Mesenchymal stem cell (in vitro differentiated cells and primary cell): ENCODE measurements around the gene LAMB4.

Experiments
- DNase-seq: peaks from one replicate; pipeline ENCODE4 v3.0.0-alpha.2; 2013
- H2AFZ ChIP-seq: one replicate; pipeline ENCODE4 v1.6.1; 2013; ENCODE audit warnings: low read depth, mild to moderate bottlenecking, control low read depth, inconsistent platforms, low read length, moderate library complexity
- H2AK5ac ChIP-seq: 2 replicates; pipeline ENCODE4 v1.6.1; 2013; ENCODE audit warnings: low read length, moderate library complexity, mild to moderate bottlenecking, inconsistent platforms; ENCODE audit not compliant: severe bottlenecking
- H2BK120ac ChIP-seq: one replicate; pipeline ENCODE4 v1.6.1; 2013; ENCODE audit warnings: low read depth, mild to moderate bottlenecking, inconsistent platforms, low read length, moderate library complexity
- H2BK12ac ChIP-seq, 2 experiments: one replicate each; pipeline ENCODE4 v1.6.1; 2013; ENCODE audit warnings: inconsistent platforms in 2 of 2, low read length in 2 of 2, mild to moderate bottlenecking in 2 of 2, moderate library complexity in 2 of 2, control low read depth in 1 of 2
- H2BK15ac ChIP-seq: one replicate; pipeline ENCODE4 v1.6.1; 2013; ENCODE audit warnings: mild to moderate bottlenecking, low read depth, inconsistent platforms; ENCODE audit not compliant: poor library complexity, severe bottlenecking
- H2BK5ac ChIP-seq: 2 replicates; pipeline ENCODE4 v1.6.1; 2013; ENCODE audit warnings: low read depth, mild to moderate bottlenecking, low read length, control low read depth, inconsistent platforms; ENCODE audit not compliant: poor library complexity, severe bottlenecking
- H3K14ac ChIP-seq, 2 experiments: one replicate each; pipeline ENCODE4 v1.6.1; 2013; ENCODE audit warnings: inconsistent platforms in 2 of 2, low read length in 2 of 2, control low read depth in 1 of 2, mild to moderate bottlenecking in 1 of 2, moderate library complexity in 1 of 2
- H3K18ac ChIP-seq, 2 experiments: one replicate each; pipeline ENCODE4 v1.6.1; 2013; ENCODE audit warnings: inconsistent platforms in 2 of 2, low read length in 2 of 2, control low read depth in 1 of 2, low read depth in 1 of 2, mild to moderate bottlenecking in 1 of 2
- H3K23ac ChIP-seq, 2 experiments: one replicate each; pipeline ENCODE4 v1.6.1; 2013; ENCODE audit warnings: inconsistent platforms in 2 of 2, low read length in 2 of 2, mild to moderate bottlenecking in 2 of 2, moderate library complexity in 2 of 2, control low read depth in 1 of 2
- H3K27ac ChIP-seq: 2 replicates; pipeline ENCODE4 v1.5.1; 2013; ENCODE audit warnings: mild to moderate bottlenecking, moderate library complexity, low read length, control low read depth, inconsistent platforms; ENCODE audit not compliant: poor library complexity, severe bottlenecking
- H3K27me3 ChIP-seq, 2 experiments: 2 replicates each; pipeline versions ENCODE4 v1.6.1 to v1.7.0; 2013; ENCODE audit warnings: low read length in 2 of 2, mild to moderate bottlenecking in 2 of 2, moderate library complexity in 2 of 2, control low read depth in 1 of 2, inconsistent platforms in 1 of 2; ENCODE audit not compliant: control insufficient read depth in 1 of 2, insufficient read depth in 1 of 2
- H3K36me3 ChIP-seq, 2 experiments: 2 replicates each; pipeline versions ENCODE4 v1.6.1 to v1.7.0; 2013; ENCODE audit warnings: low read length in 2 of 2, control low read depth in 1 of 2, inconsistent platforms in 1 of 2, low read depth in 1 of 2, mild to moderate bottlenecking in 1 of 2; ENCODE audit not compliant: insufficient read depth in 2 of 2, control insufficient read depth in 1 of 2
- H3K4ac ChIP-seq, 2 experiments: one replicate each; pipeline ENCODE4 v1.6.1; 2013; ENCODE audit warnings: inconsistent platforms in 2 of 2, low read length in 2 of 2, mild to moderate bottlenecking in 2 of 2, moderate library complexity in 2 of 2, control low read depth in 1 of 2, low read depth in 1 of 2
- H3K4me1 ChIP-seq: 2 replicates; pipeline ENCODE4 v1.6.1; 2013; ENCODE audit warnings: low read depth, low read length, control low read depth; ENCODE audit not compliant: control insufficient read depth, insufficient read depth
- H3K4me2 ChIP-seq: 2 replicates; pipeline ENCODE4 v1.6.1; 2013; ENCODE audit warnings: low read length, mild to moderate bottlenecking, inconsistent platforms; ENCODE audit not compliant: poor library complexity, severe bottlenecking
- H3K4me3 ChIP-seq, 2 experiments: 2 replicates each; pipeline versions ENCODE4 v1.5.1 to v1.7.0; 2013; ENCODE audit warnings: low read length in 2 of 2, mild to moderate bottlenecking in 2 of 2, control low read depth in 1 of 2, low read depth in 1 of 2; ENCODE audit not compliant: insufficient read depth in 1 of 2
- H3K79me1 ChIP-seq: replicated peaks from 2 replicates; pipeline ENCODE4 v1.6.1; 2013; ENCODE audit warnings: mild to moderate bottlenecking, control low read depth, low read length, inconsistent platforms; ENCODE audit not compliant: poor library complexity, severe bottlenecking
- H3K9ac ChIP-seq: 2 replicates; pipeline ENCODE4 v1.7.0; 2013; ENCODE audit warnings: mild to moderate bottlenecking, low read length, moderate library complexity
- H3K9me3 ChIP-seq: 2 replicates; pipeline ENCODE4 v1.7.0; 2013; ENCODE audit warnings: mild to moderate bottlenecking, low read length; ENCODE audit not compliant: control insufficient read depth
- H4K8ac ChIP-seq: one replicate; pipeline ENCODE4 v1.6.1; 2013; ENCODE audit warnings: inconsistent platforms, mild to moderate bottlenecking, low read length, moderate library complexity
- H4K91ac ChIP-seq: one replicate; pipeline ENCODE4 v1.6.1; 2013; ENCODE audit warnings: mild to moderate bottlenecking, low read length, inconsistent platforms
- WGBS: methylation state at CpG from one replicate; pipeline ENCODE4 v1.1.7; 2013; ENCODE audit warnings: mixed read lengths; 5-methylcytosine and 5-hydroxymethylcytosine counted together

LAMB4 gene

DNA sequence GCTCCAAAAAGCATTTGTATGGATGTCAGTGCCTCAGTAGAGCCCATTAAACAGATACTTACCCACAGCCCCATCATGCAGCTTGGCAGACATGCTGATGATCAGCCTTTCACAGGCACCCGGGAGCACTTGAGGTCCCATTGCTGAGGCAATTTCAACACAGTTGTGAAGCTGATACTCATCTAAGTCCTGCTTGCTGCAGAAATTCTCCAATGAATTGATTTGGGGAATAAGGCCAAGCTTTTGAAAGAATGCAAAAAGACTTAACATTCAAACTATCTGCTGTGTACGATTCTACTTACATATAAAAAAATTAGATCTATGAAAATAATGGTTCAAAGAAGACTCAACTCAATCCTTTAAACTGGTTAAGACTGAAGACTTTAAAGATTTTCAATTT is 60.5 kb downstream of the LAMB4 start:
- Histone ChIP-seq H3K4me2 (no peak overlapping the region), H3K27ac (no peak overlapping the region), H2AFZ (no peak overlapping the region), H3K9ac (no peak overlapping the region), H3K23ac (no peak overlapping the region), H3K27me3 (no peaks in the 10 kb centered on the region), H3K4me1 (peaks cover 6% of the 10 kb centered on the region), H4K8ac (no peak overlapping the region), H3K9me3 (no peaks in the 10 kb centered on the region), H3K36me3 (no peaks in the 10 kb centered on the region), H2AK5ac (no peak overlapping the region), H3K4ac (no peak overlapping the region), H2BK120ac (no peak overlapping the region), H2BK5ac (no peak overlapping the region), H3K4me3 (no peak overlapping the region), H2BK12ac (no peak overlapping the region), H3K79me1 (no peaks in the 10 kb centered on the region), H2BK15ac (no peak overlapping the region), H3K18ac (no peak overlapping the region), H4K91ac (no peak overlapping the region), H3K14ac (no peak overlapping the region)
- no peak for DNase-seq
- WGBS: 100% methylated on average over 1 of the region's 2 CpGs

DNA sequence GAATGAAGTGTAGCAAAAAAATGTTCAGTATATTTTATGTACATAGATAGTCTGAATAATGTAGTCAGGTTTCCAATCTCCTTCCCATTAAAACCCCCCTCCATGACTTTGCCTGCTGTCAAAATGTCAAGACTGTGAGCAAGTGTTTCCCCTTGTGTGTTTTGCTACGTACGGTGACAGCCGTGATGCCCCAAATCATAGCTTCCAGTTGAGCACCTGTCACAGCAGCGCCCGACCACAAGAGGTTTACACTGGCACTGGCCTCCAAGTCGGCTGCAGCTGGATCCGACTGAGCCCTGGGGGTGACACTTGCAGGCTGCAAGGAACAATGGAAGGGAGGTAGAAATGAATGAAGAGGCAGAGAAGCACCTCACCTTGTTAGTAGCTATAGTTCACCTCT is 62.3 kb downstream of the LAMB4 start:
- Histone ChIP-seq H4K91ac (no peak overlapping the region), H3K27ac (no peak overlapping the region), H3K4me2 (no peak overlapping the region), H2AK5ac (no peak overlapping the region), H3K4ac (no peak overlapping the region), H3K9me3 (no peaks in the 10 kb centered on the region), H2AFZ (no peak overlapping the region), H3K18ac (no peak overlapping the region), H3K4me3 (no peak overlapping the region), H3K9ac (no peak overlapping the region), H3K79me1 (no peaks in the 10 kb centered on the region), H4K8ac (no peak overlapping the region), H3K27me3 (no peaks in the 10 kb centered on the region), H3K23ac (no peak overlapping the region), H2BK120ac (no peak overlapping the region), H2BK12ac (no peak overlapping the region), H3K4me1 (peaks cover 3% of the 10 kb centered on the region), H3K36me3 (no peaks in the 10 kb centered on the region), H3K14ac (no peak overlapping the region), H2BK15ac (no peak overlapping the region), H2BK5ac (no peak overlapping the region)
- DNase-seq: no peak
- 88% methylated on average over 7 of the region's 7 CpGs for WGBS

DNA sequence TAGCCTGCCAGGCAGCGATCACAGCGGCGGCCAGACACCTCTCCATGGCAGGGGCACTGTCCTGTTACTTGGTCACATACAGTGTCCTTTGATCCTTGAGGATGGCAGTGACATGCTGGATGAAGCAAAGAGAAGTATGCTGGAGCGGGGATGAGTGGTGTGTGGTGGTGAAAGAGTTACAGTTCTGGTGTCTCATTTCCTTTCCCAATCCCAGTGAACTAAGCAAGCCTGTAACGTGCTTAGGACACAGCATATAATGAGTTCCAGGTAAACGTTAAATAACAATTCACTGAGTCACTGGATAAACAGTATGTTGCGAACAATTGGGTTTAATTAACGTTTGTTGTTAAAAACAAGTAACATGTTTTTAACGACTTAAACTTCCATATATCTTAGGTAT is 63.7 kb downstream of the LAMB4 start:
- Histone ChIP-seq H3K9ac (no peak overlapping the region), H3K9me3 (no peaks in the 10 kb centered on the region), H4K8ac (no peak overlapping the region), H3K36me3 (no peaks in the 10 kb centered on the region), H2BK5ac (no peak overlapping the region), H3K4me3 (no peak overlapping the region), H3K27ac (no peak overlapping the region), H3K79me1 (no peaks in the 10 kb centered on the region), H3K27me3 (no peaks in the 10 kb centered on the region), H3K4me2 (no peak overlapping the region), H4K91ac (no peak overlapping the region), H3K18ac (no peak overlapping the region), H3K4me1 (peaks cover 5% of the 10 kb centered on the region), H3K4ac (no peak overlapping the region), H3K23ac (no peak overlapping the region), H2AFZ (no peak overlapping the region), H2BK15ac (no peak overlapping the region), H3K14ac (no peak overlapping the region), H2AK5ac (no peak overlapping the region), H2BK12ac (peak overlapping the region in 1 of 2 experiments; percentile 8), H2BK120ac (no peak overlapping the region)
- 56% methylated on average over 7 of the region's 9 CpGs for WGBS
- no peak for DNase-seq

GRCh38 chr7:108063520-108063933 is 66.6 kb downstream of the LAMB4 start:
- Histone ChIP-seq H2BK120ac (no peak overlapping the region), H3K36me3 (no peaks in the 10 kb centered on the region), H3K14ac (no peak overlapping the region), H3K79me1 (no peaks in the 10 kb centered on the region), H3K4me2 (no peak overlapping the region), H3K4me1 (peaks cover 9% of the 10 kb centered on the region), H3K4ac (peak overlapping the region in 1 of 2 experiments; percentile 13), H2AK5ac (no peak overlapping the region), H2BK12ac (no peak overlapping the region), H2BK5ac (no peak overlapping the region), H4K91ac (no peak overlapping the region), H3K4me3 (no peak overlapping the region), H3K18ac (no peak overlapping the region), H2AFZ (no peak overlapping the region), H3K9me3 (no peaks in the 10 kb centered on the region), H3K27me3 (no peaks in the 10 kb centered on the region), H4K8ac (no peak overlapping the region), H3K9ac (no peak overlapping the region), H3K23ac (no peak overlapping the region), H3K27ac (no peak overlapping the region), H2BK15ac (no peak overlapping the region)
- no peak for DNase-seq
- WGBS: 93% methylated on average over 5 of the region's 5 CpGs
